Fibroblast of skin of abdomen (primary cell): ENCODE results near the gene ABHD16A.
A peak's percentile ranks its signal among the peaks of the same experiment; 100 is the strongest.

Source experiments
- DNase-seq: peaks from one replicate; pipeline ENCODE4 v3.0.0-alpha.2; 2013

The ABHD16A gene

DNA sequence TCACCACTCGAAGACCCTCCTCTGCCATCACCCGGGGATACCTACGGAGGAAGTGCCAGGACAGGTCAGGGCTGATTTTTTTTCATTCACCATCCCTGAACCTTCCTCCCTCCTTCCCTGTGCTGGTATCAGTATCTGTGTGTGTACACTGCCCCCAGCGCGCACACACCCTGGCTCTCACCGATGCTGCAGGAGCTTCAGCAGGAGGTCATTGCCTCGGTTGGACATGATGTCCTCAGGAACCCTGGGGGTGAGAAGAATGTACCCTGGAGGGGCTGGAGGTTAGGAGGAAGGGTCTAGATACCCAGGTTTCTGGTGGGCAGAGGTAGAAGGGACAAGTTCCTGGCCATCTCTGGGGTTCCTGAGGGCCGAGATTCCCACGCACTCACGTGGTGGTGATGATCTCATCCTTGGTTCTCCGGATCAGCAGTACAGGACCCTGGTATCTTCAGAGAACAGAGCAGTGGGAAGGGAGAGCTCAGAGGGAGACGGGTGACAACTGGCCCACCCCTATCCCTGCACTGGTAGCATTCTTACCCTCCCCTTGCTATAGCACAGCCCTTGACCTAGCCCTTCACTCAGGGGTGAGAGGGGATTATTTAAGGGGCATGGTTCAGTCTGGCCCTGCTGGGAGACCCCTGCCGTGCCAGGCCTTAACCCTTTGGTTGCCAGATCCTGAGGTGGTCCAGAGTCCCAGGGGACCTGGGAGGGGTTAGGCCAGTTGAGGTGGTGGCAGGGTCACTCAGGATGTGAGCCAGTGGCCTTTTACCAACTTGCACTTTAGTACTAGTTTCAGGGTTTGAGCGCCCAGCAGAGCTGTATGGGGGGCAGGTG, 15.0 kb downstream of the ABHD16A start:
- no peak for DNase-seq

DNA sequence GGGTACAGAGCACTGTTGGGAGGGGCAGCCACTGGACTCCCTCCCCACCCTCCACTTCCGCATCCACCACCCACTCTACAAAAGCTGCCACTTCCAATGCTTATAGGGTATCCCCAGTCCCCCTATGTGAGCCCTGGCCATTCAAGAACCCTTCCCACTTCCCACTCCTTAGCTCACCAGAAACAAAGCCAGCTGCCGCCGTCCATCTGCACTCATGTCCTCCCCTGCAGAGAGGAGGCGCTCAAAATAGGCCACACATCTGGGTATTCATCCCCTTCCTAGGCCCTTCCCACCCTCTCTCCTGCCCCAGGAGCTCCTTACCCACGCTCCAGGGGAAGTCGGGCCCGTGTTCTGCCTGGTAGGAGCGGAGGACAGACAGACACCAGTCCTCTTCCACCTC, 15.8 kb downstream of the ABHD16A start:
- no peak for DNase-seq

DNA sequence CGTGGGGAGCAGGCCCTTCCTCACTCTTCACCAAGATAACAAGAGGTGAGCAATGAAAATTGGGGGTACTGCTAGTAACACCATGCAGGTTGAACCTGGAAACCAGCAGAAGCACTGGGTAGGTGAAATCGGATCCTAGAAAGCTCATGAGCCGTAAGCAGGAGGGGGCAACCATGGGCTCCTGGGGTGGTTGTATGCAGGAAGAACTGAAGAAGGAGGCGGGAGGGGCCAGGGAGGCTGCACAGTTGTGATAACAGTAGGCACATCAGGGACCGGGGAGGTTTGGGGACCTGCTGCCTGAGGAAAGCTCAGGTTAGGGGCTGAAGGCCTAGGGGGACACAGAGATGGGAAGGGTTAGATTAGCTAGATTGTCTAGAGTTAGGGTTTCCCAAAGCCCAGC, 16.6 kb downstream of the ABHD16A start:
- DNase-seq: no peak

DNA sequence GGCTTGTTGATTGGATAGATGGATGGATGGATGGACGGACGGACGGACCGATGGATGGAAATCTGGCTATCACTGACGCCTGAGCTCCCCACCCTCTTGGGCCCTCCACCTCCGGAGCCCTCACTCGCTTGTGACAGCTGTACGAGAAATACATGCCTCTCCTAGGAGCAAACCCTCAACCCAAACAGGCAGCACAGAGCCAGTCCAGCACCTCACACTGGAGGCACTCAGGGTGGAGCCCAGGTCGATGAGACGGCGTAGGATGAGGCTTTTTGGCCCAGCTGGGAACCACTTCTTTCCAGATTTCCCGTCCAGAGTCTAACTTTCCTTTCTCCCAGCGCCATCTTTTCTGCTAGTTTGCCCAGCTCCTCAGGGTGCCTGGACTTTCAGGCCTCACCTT, 19.5 kb downstream of the ABHD16A start:
- no peak for DNase-seq

DNA sequence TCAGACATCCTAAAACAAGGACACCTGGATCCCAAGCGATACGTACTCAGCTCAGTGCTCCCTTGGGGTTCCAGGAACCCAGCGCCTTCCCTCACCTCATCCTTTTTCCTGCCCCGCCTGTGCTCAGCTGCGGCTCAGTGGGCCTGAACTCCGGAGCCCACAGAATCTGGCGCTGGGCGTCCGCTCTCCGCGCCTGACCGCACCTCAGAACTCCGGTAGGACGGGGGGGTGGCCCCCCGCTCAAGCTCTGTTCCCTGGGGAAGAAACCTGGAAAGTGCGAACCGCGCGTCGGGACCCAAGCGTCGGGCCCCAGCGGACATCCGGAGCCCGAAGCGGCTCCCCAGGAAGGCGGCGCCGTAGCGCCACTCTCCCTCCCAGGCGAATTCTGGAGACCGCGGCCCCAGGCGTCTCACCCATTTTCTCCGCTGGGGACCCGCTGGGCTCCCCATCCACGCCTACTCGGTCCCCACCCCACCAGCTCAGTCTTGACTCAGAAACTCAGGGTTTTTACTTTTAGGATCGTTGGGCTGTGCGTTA, 21.9 kb downstream of the ABHD16A start:
- peak; percentile 38 for DNase-seq

DNA sequence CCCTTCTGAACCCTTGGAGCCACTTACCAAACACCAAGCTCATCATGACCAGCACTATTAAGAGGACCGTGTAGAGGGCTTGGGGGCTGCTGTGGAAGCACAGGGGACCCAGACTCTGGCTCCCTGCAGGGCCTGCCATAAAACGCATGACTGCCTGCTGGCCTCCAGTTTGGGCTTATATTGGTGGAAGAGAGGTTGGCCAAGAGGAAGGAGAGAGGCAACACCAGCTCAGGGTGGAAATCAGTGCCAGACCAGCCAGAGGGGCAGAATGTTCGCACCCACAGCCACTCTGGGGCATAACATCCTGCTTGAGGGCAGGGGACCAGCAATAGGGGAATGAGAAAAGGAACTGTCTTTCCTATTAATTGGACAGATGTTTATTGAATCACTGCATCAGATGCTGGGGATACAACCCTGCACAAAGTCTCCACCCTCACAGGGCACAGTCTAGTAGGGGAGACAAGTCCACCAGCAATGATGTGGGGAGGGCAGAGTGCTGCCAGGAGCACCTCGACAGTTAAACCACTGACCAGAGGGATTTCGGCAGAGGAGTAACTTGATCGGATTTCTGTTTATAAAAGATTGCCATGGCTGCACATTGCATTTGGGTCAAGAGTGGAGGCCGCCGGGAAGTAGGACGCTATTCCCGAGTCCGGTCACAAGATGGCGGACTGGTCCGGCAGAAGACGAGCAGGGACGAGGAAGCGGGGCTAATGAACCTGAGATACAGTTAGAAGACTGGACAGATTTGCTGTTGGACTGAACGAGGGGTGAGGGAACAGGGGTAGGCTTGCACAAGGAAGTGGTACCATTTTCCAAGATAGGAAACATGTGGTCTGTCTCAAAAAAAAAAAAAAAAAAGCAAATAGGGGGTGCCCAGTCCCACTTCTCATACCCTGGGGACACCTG, 22.6 kb downstream of the ABHD16A start, which contains the start of gene LY6G5C:
Gene LY6G5C (minus strand): TSS at position 842 of the 909 bp plus-strand sequence. CDS start 694 bp downstream, at position 148.
- peak; percentile 82 for DNase-seq

DNA sequence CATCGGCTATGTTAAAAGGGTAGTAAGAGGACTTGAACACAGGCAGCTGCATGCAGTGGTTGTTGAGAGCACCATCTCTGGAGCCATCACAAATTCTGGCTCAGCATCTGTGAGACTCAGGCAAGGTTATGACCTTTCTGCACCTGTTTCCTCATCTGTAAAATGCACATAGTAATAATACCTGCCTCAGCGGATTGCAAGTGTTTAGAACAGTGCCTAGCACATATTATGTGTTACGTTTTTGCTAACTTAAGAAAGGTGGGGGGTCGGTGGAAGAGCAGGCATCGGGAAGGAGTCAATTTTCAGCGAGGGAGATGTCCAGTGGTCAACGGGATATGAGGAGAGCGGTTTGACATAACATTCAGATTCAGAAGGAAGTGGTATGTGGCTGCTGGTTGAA, 25.2 kb downstream of the ABHD16A start:
- no peak for DNase-seq

DNA sequence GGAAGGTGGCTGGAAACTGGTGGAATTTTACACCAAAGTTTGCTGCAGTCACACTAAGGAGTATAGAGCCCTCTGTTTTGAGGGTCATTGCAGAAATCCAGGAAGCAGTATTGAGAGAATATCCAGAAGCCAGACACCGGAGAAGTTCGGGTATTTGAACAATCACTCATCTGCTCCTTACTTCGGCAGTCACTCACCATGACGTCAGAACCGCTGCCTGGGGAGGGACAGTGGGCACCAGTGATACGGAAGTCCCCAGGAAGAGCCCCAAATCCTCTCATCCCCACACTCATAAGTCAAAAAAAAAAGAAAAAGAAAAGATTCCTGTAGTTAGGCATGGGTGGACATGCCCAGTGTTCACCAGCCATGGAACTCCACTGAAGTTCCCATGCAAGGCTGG, 26.2 kb downstream of the ABHD16A start:
- no peak for DNase-seq

DNA sequence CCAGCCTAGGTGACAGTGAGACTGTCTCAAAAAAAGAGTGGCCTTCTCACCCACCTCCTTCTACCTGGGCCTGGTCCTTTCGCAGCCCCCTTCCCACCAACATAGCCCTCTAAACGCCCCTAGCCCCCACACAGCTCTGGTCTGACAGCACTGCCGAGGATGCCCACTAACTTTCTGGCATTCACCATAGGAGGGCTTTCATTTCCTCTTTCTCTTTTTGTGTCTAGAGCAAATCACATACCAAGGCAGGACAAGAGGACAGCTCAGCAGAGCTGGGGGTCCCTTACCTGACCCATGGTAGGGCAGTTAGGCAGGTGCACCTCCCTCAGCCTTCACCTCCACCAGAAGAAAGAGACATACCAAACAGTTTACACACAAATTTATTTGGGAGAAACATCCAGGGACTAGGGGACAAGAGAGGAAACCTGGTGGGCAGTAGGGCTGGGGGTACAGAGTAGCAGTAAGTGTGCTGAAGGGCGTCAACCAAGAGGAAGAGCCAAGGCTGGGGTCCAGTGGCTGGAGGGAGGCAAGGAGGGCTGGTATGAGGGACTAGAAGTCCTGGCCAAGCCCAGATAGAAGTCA, 26.7 kb downstream of the ABHD16A start:
- no peak for DNase-seq

DNA sequence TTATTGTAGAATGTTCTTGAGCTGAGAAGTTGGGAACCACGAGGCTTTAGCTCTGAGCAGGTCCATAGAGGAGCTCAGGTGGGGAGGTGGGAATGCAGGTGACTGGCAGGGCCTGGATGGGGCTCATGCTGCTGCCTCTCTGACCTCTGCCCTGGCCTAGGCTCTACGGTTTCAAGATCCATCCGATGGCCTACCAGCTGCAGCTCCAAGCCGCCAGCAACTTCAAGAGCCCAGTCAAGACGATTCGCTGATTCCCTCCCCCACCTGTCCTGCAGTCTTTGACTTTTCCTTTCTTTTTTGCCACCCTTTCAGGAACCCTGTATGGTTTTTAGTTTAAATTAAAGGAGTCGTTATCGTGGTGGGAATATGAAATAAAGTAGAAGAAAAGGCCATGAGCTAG, 33.4 kb downstream of the ABHD16A start, which contains the start of gene LY6G5B:
Gene LY6G5B (plus strand): TSS at position 301 of the 400 bp plus-strand sequence. CDS start 975 bp downstream, outside the sequence.
- no peak for DNase-seq

DNA sequence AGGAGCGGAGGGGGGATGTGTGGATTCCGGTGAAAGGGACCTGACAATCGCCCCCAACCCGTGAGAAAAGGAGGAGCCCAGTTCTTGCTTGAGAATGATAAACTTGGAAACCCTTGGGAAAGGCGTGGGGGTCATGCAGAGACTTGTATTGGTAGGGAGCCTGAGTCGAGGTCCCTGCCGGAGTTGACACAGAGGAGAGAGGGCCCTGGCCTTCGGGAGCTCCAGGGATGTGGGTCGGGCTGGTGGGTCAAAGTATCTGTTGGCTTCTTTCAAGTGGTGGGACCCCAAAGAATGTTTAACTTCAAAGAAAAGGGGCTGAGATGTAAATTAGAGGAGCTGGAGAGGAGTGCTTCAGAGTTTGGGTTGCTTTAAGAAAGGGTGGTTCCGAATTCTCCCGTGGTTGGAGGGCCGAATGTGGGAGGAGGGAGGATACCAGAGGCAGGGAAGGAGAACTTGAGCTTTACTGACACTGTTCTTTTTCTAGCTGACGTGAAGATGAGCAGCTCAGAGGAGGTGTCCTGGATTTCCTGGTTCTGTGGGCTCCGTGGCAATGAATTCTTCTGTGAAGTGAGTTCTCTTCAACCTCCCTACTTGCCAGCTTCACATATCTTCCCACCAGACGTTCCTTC, 36.7 kb downstream of the ABHD16A start:
- DNase-seq: no peak

DNA sequence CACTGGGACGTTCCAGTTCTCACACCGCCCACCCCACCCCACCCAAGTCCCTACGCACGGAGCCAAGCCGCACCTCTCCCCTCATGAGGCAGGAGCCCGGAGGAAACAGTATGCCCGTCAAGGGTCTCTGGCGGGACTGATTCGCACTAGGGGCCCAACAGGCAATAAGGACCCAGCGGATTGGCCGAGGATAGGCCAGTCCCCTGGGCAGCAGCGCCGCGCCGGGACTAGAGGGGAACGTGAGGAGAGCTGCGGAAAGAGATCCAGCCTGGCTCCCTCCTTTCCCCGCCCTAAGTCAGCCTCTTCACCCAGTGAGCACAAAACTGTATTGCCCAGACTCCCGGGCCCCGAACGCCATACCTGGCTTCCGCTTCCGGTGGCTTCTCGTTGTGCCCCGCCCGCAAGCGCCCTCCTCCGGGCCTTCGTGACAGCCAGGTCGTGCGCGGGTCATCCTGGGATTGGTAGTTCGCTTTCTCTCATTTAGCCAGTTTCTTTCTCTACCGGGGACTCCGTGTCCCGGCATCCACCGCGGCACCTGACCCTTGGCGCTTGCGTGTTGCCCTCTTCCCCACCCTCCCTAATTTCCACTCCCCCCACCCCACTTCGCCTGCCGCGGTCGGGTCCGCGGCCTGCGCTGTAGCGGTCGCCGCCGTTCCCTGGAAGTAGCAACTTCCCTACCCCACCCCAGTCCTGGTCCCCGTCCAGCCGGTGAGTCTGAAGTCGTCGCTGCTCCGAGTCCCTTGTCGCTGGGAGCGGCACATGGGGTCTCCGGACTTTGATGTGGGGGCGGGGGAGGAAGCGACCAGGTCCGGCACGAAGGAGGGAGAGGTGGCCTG, 37.4 kb downstream of the ABHD16A start, which contains the start of gene CSNK2B:
Gene CSNK2B (plus strand): TSS at position 580 of the 836 bp plus-strand sequence. CDS start 752 bp downstream, outside the sequence.
- DNase-seq: peak; percentile 97

DNA sequence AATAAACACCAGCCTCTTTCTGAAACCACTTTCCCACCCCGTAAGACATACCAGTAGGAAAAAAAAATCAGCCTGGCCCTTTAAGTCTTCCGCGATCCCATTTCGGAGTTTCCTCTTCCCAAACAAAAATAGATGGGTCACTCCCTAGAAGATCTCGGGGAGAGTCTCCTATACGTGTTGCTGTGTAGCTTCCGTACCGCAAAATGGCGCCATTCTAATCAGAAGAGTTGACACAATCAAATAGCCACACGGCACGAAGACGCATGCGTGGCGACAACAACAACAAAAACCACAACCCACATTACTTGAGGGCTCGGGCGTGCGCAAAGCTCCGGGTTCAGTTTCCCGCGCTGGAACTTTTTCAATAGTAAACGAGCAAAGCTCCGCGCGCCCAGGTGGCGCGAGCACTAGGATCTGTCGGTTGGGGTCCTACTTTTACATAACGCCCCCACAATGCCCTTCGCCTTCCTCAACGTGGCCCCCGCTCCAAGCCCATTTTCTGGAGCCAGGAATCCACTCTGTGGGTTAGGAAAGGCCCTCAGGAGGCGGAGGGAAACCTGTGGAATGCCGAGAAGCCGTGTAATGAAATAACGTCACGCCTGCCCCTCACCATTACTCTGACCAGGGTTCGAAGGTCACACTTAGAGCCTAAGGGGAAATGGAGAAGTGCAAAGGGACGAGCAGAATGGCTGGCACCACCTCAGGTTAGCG, 38.2 kb downstream of the ABHD16A start, which contains the start of gene GPANK1:
Gene GPANK1 (minus strand): TSS at position 208 of the 711 bp plus-strand sequence. CDS start 519 bp downstream, outside the sequence.
- DNase-seq: peak; percentile 94

DNA sequence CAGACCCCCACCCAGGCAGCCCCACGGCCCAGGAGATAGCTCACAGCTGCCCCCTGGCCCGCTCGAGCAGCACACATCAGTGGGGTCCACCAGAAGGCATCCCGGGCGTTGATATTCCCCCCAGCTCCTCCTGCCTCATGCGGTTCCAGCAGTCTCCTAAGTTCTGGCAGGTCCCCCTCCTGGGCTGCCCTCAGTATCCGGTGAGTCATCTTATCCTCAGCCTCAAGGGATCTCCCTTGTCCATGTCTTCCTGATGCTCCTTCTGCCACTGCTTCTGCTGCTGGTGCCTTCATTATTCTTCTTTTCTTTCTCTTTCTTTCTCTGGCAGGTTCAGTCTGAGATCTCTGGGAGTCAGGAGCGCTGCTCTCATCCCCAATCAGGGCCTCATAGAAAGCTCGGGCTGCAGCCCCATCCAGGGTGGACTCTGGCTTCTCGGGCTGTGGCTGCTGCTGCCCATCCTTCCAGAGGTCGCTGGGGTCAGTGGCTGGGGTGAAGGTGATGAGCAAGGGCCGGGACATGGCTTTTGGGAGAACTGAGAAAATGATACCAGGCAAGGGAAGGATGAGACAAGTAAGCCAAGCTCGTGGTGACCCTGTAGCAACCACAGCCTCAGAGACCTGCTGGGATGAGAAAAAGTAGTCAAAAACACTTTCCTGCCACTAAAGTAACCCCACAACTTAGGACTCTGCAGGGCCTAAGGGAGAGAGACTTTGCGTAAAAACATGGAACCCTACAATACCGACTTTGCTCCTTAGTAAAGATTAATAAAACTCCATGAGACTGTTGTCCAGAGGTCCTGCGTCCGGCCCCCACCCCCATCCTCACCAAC, 38.9 kb downstream of the ABHD16A start:
- DNase-seq: peak; percentile 79

DNA sequence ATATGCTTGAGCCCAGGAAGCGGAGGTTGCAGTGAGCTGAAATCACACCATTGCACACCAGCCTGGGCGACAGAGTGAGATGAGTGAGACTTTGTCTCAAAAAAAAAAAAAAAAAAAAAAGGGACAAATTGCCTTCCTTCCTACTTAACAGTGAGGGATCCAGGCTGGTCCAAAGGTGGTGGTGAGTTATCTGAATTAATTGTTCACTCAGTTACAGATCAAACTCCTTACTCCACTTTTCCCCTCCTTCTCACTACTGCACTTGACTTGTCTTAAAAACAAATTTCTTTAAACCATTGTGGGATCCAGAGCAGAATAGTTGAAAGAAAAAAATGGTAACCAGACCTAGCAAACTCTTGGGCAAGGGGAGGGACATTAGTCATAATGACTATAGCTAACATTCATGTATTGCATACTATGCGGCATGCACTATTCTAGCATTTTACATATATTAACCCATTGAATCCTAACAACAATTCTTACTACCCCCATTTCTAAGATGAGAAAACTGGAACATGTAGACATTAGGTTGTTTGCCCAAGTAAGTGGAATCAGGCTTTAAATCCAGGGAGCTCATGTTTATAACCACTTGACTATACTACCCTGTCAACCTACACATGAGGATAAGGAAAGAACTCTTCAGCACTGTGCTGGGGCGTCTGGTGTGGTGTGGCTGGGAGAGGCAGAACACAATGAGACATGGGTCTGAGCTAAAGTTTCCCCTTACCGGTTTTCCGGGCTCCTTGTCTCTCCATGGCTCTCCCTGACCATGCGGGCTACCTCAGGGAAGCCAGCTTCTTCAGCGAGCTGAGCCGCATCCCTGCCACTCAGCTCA, 39.8 kb downstream of the ABHD16A start:
- DNase-seq: peak; percentile 46

DNA sequence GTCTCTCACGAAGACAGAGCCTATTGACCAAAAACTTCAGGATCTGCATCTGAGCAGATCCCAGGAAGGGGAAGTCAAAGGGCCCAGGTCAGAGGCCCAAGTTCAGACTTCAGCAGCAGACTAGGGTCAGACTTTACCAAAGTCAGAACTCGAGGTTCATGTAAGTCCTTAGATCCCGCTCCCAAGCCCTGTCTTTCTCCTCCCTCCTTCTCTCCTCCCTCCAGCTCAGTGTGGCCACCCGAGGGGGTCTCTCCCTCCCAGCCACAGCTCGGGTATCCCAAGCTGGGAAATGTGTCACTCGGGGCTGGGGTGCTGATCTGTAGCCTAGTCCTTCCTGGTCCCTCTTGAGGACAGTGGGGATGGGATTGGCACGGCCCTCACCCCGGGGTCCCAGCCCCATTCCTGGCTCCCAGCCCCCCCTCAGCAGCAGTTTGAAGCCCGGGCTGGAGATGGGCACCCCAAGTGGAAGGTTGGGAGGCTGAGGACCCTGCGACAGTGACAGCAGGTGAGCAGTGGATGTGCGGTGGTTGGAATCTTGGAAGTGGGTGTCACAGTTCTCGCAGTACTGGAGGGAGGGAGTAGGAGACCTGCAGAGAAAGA, 40.9 kb downstream of the ABHD16A start:
- DNase-seq: no peak

DNA sequence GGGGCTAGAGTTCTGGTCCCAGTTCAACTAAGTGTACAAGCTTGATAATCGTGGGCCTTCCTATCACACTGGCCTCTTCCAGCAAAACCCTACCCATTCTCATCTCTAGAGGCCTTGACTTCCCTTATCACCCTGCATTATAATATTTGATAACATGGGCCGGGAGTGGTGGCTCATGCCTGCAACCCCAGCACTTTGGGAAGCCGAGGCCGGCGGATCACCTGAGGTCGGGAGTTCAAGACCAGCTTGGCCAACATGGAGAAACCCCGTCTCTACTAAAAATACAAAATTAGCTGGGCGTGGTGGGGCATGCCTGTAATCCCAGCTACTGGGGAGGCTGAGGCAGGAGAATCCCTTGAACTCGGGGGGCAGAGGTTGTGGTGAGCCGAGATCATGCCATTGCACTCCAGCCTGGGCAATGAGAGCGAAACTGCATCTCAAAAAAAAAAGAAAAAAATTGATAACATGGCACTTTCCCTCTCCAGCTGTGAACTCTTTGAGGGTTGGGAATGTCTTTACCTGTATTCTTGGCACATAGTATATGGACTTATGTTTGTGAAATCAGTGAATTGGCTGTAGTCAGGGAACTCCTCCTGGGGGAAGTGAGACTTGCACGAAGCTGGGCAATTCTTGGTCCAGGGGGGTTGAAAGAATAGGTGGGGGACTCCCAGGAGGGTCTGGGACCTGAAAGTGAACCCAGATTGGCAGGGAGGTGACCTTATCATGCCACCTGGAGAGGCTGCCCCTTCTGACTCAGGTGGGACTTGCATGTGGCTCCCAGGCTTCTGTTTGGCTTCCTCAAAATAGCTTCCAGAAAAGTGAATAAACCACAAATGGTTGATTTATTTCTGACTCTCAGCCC, 41.6 kb downstream of the ABHD16A start:
- DNase-seq: no peak
